ENCODE measurements around the gene ARHGEF12.

The ARHGEF12 gene

DNA sequence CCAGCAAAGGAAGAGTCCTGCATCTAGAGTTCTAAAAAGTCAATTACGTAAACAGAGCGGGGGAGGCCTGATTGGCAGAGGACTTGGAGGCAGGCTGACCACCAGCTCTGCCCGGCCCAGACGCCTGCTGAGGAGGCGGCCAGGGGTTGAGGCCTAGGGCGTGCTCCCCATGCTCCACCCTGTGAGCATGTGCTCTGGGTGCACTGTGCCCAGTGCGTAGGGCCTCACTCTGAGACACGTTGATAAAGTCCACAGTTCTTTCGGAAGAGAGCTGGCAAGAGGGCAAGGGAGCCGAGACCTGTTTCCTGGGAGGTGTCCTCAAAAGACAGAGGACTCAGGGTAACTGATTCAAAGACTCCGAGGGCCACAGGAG lies 200.6 kb downstream of the ARHGEF12 start:
- no peak for DNase-seq (ENCODE audit: low read depth, low spot score)

DNA sequence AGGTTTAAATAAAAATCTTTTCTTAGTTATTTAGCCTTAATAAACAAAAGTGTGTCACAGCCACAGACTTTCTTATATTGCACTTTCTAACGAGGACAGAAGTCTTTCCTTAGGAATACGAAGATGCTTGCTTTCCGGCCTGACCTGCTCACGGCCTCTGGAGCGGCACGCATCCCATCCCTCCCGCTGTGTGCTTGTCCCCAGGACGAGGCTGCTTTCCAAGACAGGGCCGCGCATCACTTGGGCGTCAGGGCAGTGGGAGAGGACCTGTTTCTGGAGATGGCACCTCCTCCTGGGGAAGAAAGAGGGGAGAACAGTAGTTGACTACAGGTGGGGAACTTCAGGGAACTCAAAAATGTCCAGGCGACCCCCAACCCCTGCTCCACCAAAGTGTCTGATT lies 201.8 kb downstream of the ARHGEF12 start:
- DNase-seq (ENCODE audit: low read depth, low spot score) = no peak

DNA sequence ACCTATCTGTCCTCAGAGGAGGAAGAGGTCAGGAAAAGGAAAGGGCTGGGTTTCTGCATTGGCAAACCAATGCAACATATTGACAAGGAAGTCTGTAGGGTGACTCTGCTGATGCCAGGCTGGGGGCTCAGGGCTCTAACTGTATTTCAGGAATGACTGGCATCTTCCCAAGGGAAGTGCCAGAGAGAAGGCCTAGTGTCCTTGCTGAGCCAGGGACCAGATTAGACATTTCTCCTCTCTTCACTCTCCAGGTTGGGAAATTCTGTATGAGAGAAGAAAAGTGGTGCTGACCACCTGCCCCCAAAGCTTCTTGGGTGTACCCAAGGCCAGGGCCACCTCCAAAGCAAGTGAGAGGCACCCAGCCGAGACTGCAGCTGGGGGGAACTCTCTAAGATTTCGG lies 202.5 kb downstream of the ARHGEF12 start:
- no peak for DNase-seq (ENCODE audit: low read depth, low spot score)

Measured in activated CD4-positive, CD25-positive, alpha-beta regulatory T cell treated with anti-CD3 and anti-CD28 coated beads, Interleukin-2, amount 50 U/mL, for 16 hours (primary cell).